ENCODE data around the gene LGI4. TPM values are rescaled to one million over a fixed set of nuclear protein-coding genes. Genes with fewer than 3 reads are reported as not detected.

Gene LGI4
- total RNA-seq, 2 donors from 2014 or later = 1.6 to 3.9 TPM

- no peak for TF ChIP-seq POLR2A (IDR thresholded peaks at IDR 0.05)
- TF ChIP-seq CTCF (IDR thresholded peaks at IDR 0.05) = no peak
- Histone ChIP-seq H3K4me1 (peaks cover 16% of the 10 kb centered on the region), H3K36me3 (replicated peaks in 1 of 2; ENCODE audit: insufficient read depth in 1 of 2, low read depth in 2 of 2) (no peaks in the 10 kb centered on the region), H3K4me3 (no peak overlapping the region), H3K9me3 (no peaks in the 10 kb centered on the region), H3K27me3 (no peaks in the 10 kb centered on the region), H3K27ac (no peak overlapping the region)
- intact Hi-C loops (cut with DNase I) = loop anchor here (10.0 kb wide), 1 partner anchor 100 kb away; the partner anchor contains the start of gene LSR
- no peak for ATAC-seq
- WGBS, 2 donors = 23 to 25% methylated on average over 12 of the region's 15 CpGs
- peak; percentile 30 to 66 (median 41) for DNase-seq
Measured at GRCh38 chr19:35144600-35145436, 10.0 kb upstream of the LGI4 start.

- 28 to 48% methylated on average over 4 to 6 of the region's 6 CpGs for WGBS, 2 donors
- DNase-seq = no peak
- no peak overlapping the region for H3K27ac ChIP-seq
Measured at GRCh38 chr19:35144259-35144599, 9.4 kb upstream of the LGI4 start.

GRCh38 chr19:35143818-35144217 lies 9.0 kb upstream of the LGI4 start:
- Histone ChIP-seq H3K9me3 (no peaks in the 10 kb centered on the region), H3K4me1 (peaks cover 16% of the 10 kb centered on the region), H3K27me3 (no peaks in the 10 kb centered on the region), H3K27ac (no peak overlapping the region), H3K36me3 (replicated peaks in 1 of 2; ENCODE audit: insufficient read depth in 1 of 2, low read depth in 2 of 2) (no peaks in the 10 kb centered on the region), H3K4me3 (no peak overlapping the region)
- DNase-seq (no peak), ATAC-seq (no peak)
- intact Hi-C loops (cut with DNase I) = loop anchor here (10.0 kb wide), 1 partner anchor 101 kb away; the partner anchor contains the start of gene LSR
- TF ChIP-seq POLR2A (IDR thresholded peaks at IDR 0.05) = no peak
- TF ChIP-seq CTCF (IDR thresholded peaks at IDR 0.05) = no peak
- 26 to 29% methylated on average over 3 of the region's 3 CpGs for WGBS, 2 donors

More at GRCh38 chr19:35144259-35144599, 9.4 kb upstream of the LGI4 start:
- H3K4me3 ChIP-seq = no peak overlapping the region
- TF ChIP-seq POLR2A (IDR thresholded peaks at IDR 0.05) = no peak
- TF ChIP-seq CTCF (IDR thresholded peaks at IDR 0.05) = no peak
- no peaks in the 10 kb centered on the region for H3K36me3 ChIP-seq (replicated peaks in 1 of 2; ENCODE audit: insufficient read depth in 1 of 2, low read depth in 2 of 2)
- no peak for ATAC-seq
- no peaks in the 10 kb centered on the region for H3K9me3 ChIP-seq
- peaks cover 16% of the 10 kb centered on the region for H3K4me1 ChIP-seq
- intact Hi-C loops (cut with DNase I) = loop anchor here (10.0 kb wide), 1 partner anchor 101 kb away; the partner anchor contains the start of gene LSR
- H3K27me3 ChIP-seq = no peaks in the 10 kb centered on the region

- WGBS, 2 donors = 3 to 14% methylated on average over 6 to 29 of the region's 31 CpGs
- no peak for DNase-seq
- H3K36me3 ChIP-seq (replicated peaks in 1 of 2; ENCODE audit: insufficient read depth in 1 of 2, low read depth in 2 of 2) = no peaks in the 10 kb centered on the region
- H3K27me3 ChIP-seq = no peaks in the 10 kb centered on the region
- no peak within 1 kb of the TSS for H3K4me3 ChIP-seq
- no peak for ATAC-seq
- intact Hi-C loops (cut with DNase I) = loop anchor here (10.0 kb wide), 1 partner anchor 102 kb away; the partner anchor contains the start of gene LSR
- H3K9me3 ChIP-seq = no peaks in the 10 kb centered on the region
- peak within 1 kb of the TSS; percentile 41 to 72 (median 61) for H3K27ac ChIP-seq
- peaks cover 16% of the 10 kb centered on the region for H3K4me1 ChIP-seq
- no peak for TF ChIP-seq POLR2A (IDR thresholded peaks at IDR 0.05)
- TF ChIP-seq CTCF (IDR thresholded peaks at IDR 0.05) = no peak
Measured at GRCh38 chr19:35143231-35143715, 8.4 kb upstream of the LGI4 start, which contains the start of gene FXYD7. Gene FXYD7 (plus strand): TSS chr19:35143255. CDS start chr19:35143334, 79 bp downstream.
